H1 (cell line): Measurements from ENCODE around the gene IL5.

Experiments
- CHD2 ChIP-seq: IDR thresholded peaks from 2 replicates; pipeline ENCODE4 v1.6.1; 2012; ENCODE audit warnings: low read length, improper control_type of control experiment
- NRF1 ChIP-seq: IDR thresholded peaks from 2 replicates; pipeline ENCODE4 v1.6.1; 2011; ENCODE audit warnings: mild to moderate bottlenecking, low read depth, low read length, improper control_type of control experiment
- POLR2A ChIP-seq, 2 experiments: IDR thresholded peaks; 1 replicate in 1 of 2; 2 replicates in 1 of 2; pipeline ENCODE4 v1.6.1; 2011; ENCODE audit warnings: low read depth in 2 of 2, low read length in 2 of 2, mild to moderate bottlenecking in 2 of 2; ENCODE audit errors: control extremely low read depth in 1 of 2
- POLR2AphosphoS5 ChIP-seq: IDR thresholded peaks from 2 replicates; pipeline ENCODE4 v1.6.1; 2011; ENCODE audit warnings: low read depth, low read length
- YY1 ChIP-seq: IDR thresholded peaks from 2 replicates; pipeline ENCODE4 v1.6.1; 2011; ENCODE audit warnings: low read depth, mild to moderate bottlenecking, low read length
- ZNF274 ChIP-seq: IDR thresholded peaks from 2 replicates; pipeline ENCODE4 v1.7.0; 2012; ENCODE audit warnings: low read length, borderline replicate concordance; ENCODE audit errors: extremely low read depth
- TF ChIP-seq, protein P1 (sequence below): IDR thresholded peaks from 2 replicates; pipeline ENCODE4 v1.6.1; 2011; ENCODE audit warnings: low read depth, mild to moderate bottlenecking, low read length; ENCODE audit not compliant: insufficient read depth
- TF ChIP-seq, protein P2 (sequence below), 3 experiments: IDR thresholded peaks; 1 replicate in 2 of 3; 2 replicates in 1 of 3; pipeline versions ENCODE4 v1.5.1 to v1.6.1; 2011; ENCODE audit warnings: low read length in 3 of 3, mild to moderate bottlenecking in 3 of 3, inconsistent platforms in 2 of 3, low read depth in 1 of 3, moderate library complexity in 1 of 3; ENCODE audit not compliant: insufficient read depth in 1 of 3; ENCODE audit errors: control extremely low read depth in 1 of 3

DNA sequence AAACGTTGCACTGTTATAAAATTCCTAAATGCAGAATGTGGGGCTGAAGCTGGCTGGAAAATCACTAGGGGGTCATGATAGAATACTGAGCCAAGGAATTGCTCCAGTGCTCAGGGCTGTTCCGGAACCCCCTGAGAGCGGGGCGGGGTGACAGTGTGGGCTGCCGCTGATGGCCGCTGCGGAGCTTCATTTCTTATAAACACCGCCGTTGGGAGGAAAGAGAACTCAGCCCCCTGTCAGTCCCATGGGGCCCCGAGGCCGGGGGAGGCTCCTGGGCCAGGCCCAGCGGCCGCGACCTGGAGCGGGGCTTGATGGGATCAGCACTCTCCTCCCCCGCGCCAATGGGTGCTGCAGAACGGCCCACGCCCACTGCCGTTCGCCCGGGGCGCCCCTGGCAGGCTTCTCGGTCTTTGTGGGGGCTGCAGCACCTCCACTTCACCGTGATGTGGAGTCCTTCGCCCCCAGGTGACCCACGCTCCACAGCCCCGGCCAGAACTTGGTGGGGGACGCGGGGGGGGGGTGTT is 47.6 kb downstream of the IL5 start:
- TF ChIP-seq NRF1, result no peak
- peak in 1 of 2 experiments; percentile 18; a peak in 2 of 3 replicates for TF ChIP-seq POLR2A (IDR thresholded peaks at IDR 0.05; ENCODE audit: control extremely low read depth in 1 of 2, low read depth in 2 of 2, low read length in 2 of 2)
- TF ChIP-seq ZNF274, result no peak
- TF ChIP-seq, protein P1, sequence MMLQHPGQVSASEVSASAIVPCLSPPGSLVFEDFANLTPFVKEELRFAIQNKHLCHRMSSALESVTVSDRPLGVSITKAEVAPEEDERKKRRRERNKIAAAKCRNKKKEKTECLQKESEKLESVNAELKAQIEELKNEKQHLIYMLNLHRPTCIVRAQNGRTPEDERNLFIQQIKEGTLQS, result no peak
- no peak for TF ChIP-seq CHD2
- TF ChIP-seq, protein P2, sequence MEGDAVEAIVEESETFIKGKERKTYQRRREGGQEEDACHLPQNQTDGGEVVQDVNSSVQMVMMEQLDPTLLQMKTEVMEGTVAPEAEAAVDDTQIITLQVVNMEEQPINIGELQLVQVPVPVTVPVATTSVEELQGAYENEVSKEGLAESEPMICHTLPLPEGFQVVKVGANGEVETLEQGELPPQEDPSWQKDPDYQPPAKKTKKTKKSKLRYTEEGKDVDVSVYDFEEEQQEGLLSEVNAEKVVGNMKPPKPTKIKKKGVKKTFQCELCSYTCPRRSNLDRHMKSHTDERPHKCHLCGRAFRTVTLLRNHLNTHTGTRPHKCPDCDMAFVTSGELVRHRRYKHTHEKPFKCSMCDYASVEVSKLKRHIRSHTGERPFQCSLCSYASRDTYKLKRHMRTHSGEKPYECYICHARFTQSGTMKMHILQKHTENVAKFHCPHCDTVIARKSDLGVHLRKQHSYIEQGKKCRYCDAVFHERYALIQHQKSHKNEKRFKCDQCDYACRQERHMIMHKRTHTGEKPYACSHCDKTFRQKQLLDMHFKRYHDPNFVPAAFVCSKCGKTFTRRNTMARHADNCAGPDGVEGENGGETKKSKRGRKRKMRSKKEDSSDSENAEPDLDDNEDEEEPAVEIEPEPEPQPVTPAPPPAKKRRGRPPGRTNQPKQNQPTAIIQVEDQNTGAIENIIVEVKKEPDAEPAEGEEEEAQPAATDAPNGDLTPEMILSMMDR (IDR thresholded peaks at IDR 0.05; ENCODE audit: control extremely low read depth in 1 of 3, insufficient read depth in 1 of 3, low read depth in 1 of 3, low read length in 3 of 3), result no peak
- peak; percentile 65; the same call in 1 of the 2 replicates for TF ChIP-seq YY1
- TF ChIP-seq POLR2AphosphoS5, result no peak
